ENCODE results near the gene SLC2A13. TPM values are rescaled to one million over a fixed set of nuclear protein-coding genes. Genes with fewer than 3 reads are reported as not detected.

Gene SLC2A13
- total RNA-seq, 1 experiment from 2014 or later = 1.7 TPM

DNA sequence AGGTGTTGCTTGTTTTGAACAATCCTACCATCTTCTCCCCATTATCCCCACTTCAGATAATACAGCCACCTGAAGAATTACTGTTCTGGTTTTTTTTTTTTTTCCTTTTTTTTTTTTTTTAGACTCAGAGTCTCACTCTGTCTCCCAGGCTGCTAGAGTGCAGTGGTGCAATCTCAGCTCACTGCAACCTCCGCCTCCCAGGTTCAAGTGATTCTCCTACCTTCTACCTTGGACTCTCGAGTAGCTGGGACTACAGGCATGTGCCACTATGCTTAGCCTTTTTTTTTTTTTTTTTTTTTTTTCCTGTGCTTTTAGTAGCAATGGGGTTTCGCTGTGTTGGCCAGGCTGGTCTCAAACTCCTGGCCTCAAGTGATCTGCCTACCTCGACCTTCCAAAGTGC lies 306.9 kb downstream of the SLC2A13 start:
- Mint-ChIP-seq H3K9me3 (ENCODE audit: unreplicated experiment) (no peaks in the 10 kb centered on the region), H3K4me1 (ENCODE audit: insufficient read depth, unreplicated experiment) (no peaks in the 10 kb centered on the region), H3K36me3 (ENCODE audit: insufficient read depth, unreplicated experiment) (no peaks in the 10 kb centered on the region), H3K27ac (ENCODE audit: low read depth, unreplicated experiment) (no peak overlapping the region), H3K27me3 (ENCODE audit: insufficient read depth, unreplicated experiment) (no peaks in the 10 kb centered on the region), H3K4me3 (ENCODE audit: unreplicated experiment) (no peak overlapping the region)
- TF ChIP-seq, protein P1, sequence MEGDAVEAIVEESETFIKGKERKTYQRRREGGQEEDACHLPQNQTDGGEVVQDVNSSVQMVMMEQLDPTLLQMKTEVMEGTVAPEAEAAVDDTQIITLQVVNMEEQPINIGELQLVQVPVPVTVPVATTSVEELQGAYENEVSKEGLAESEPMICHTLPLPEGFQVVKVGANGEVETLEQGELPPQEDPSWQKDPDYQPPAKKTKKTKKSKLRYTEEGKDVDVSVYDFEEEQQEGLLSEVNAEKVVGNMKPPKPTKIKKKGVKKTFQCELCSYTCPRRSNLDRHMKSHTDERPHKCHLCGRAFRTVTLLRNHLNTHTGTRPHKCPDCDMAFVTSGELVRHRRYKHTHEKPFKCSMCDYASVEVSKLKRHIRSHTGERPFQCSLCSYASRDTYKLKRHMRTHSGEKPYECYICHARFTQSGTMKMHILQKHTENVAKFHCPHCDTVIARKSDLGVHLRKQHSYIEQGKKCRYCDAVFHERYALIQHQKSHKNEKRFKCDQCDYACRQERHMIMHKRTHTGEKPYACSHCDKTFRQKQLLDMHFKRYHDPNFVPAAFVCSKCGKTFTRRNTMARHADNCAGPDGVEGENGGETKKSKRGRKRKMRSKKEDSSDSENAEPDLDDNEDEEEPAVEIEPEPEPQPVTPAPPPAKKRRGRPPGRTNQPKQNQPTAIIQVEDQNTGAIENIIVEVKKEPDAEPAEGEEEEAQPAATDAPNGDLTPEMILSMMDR (IDR thresholded peaks at IDR 0.05; ENCODE audit: unreplicated experiment) = no peak
- no TSS peak for BruUV-seq (replicated peaks)
- POLR2A ChIA-PET = no interaction called here
- CTCF ChIA-PET = interaction anchor here (1.0 to 1.3 kb wide), 2 partner anchors 33 to 192 kb away, joined by 3 to 4 read pairs; no protein-coding TSS in a partner anchor
- no peak for DNase-seq (ENCODE audit: unreplicated experiment)
- intact Hi-C loops (cut with micrococcal nuclease) = no loop called here

DNA sequence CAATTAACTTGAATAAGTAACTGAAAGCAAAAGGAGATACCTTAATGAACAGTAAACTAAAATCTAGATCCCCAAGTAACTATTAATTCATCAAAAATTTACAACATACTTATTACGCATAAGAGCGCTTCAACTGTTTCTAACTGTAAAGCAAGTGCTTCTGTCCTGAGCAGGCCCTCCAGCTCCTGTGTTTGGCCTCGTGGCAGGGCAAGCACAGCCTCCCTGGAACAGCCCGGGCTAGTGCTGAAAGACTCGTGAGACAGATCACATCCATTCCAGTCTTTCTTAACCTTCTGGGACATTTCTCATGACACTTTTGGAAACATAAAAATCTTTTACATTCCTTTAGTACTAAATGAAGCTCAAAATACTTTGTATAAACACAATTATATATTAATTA lies 307.5 kb downstream of the SLC2A13 start:
- H3K4me3 Mint-ChIP-seq (ENCODE audit: unreplicated experiment) = no peak overlapping the region
- no peaks in the 10 kb centered on the region for H3K4me1 Mint-ChIP-seq (ENCODE audit: insufficient read depth, unreplicated experiment)
- no peak for DNase-seq (ENCODE audit: unreplicated experiment)
- H3K27ac Mint-ChIP-seq (ENCODE audit: low read depth, unreplicated experiment) = no peak overlapping the region
- no peaks in the 10 kb centered on the region for H3K36me3 Mint-ChIP-seq (ENCODE audit: insufficient read depth, unreplicated experiment)
- TF ChIP-seq, protein P1 (IDR thresholded peaks at IDR 0.05; ENCODE audit: unreplicated experiment) = no peak
- CTCF ChIA-PET = no interaction called here
- no peaks in the 10 kb centered on the region for H3K9me3 Mint-ChIP-seq (ENCODE audit: unreplicated experiment)
- intact Hi-C loops (cut with micrococcal nuclease) = no loop called here
- BruUV-seq (replicated peaks) = no TSS peak
- H3K27me3 Mint-ChIP-seq (ENCODE audit: insufficient read depth, unreplicated experiment) = no peaks in the 10 kb centered on the region
- POLR2A ChIA-PET = no interaction called here

DNA sequence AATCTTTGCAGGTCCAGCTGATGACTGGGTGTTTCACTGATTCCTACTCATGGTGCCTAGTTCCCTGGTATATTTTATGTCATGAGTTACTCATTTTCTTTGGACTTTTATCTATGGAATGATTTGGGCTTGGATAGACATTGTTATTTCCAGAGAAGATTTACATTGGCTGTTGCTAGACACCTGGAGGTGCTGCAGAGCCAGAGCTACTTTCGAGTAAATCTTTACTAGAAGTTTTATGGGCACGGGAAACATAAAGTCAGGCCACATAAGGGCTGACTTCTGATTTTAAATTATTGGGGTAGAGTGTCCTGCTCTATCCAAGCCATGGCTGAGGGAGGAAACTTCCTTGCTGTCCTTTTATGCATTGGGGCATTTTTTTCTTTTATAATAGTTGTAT lies 310.4 kb downstream of the SLC2A13 start:
- Mint-ChIP-seq H3K27ac (ENCODE audit: low read depth, unreplicated experiment) (no peak overlapping the region), H3K27me3 (ENCODE audit: insufficient read depth, unreplicated experiment) (no peaks in the 10 kb centered on the region), H3K4me1 (ENCODE audit: insufficient read depth, unreplicated experiment) (no peaks in the 10 kb centered on the region), H3K9me3 (ENCODE audit: unreplicated experiment) (no peaks in the 10 kb centered on the region), H3K36me3 (ENCODE audit: insufficient read depth, unreplicated experiment) (no peaks in the 10 kb centered on the region), H3K4me3 (ENCODE audit: unreplicated experiment) (no peak overlapping the region)
- ChIA-PET CTCF (no interaction called here), POLR2A (no interaction called here)
- intact Hi-C loops (cut with micrococcal nuclease) = no loop called here
- BruUV-seq (replicated peaks) = no TSS peak
- DNase-seq (ENCODE audit: unreplicated experiment) = no peak
- TF ChIP-seq, protein P1 (IDR thresholded peaks at IDR 0.05; ENCODE audit: unreplicated experiment) = no peak

DNA sequence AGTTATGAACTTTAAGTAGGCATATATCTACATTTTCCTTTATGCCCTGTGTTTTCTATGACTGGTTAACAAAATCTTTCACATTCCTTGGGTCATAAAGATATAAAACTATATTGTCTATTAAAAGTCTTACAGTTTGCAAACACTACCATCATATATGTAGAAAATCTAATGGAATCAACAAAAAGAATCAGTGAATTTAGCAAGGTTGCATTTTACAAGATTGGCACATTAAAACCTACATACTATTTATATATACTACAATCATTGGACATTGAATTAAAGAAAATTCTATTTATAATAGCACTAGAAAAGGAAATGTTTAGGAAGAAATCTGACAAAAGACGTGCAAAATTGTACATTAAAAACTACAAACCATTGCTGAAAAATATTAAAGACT lies 312.9 kb downstream of the SLC2A13 start:
- TF ChIP-seq, protein P1 (IDR thresholded peaks at IDR 0.05; ENCODE audit: unreplicated experiment) = no peak
- BruUV-seq (replicated peaks) = no TSS peak
- H3K4me3 Mint-ChIP-seq (ENCODE audit: unreplicated experiment) = no peak overlapping the region
- H3K36me3 Mint-ChIP-seq (ENCODE audit: insufficient read depth, unreplicated experiment) = no peaks in the 10 kb centered on the region
- intact Hi-C loops (cut with micrococcal nuclease) = no loop called here
- POLR2A ChIA-PET = no interaction called here
- H3K27ac Mint-ChIP-seq (ENCODE audit: low read depth, unreplicated experiment) = no peak overlapping the region
- H3K4me1 Mint-ChIP-seq (ENCODE audit: insufficient read depth, unreplicated experiment) = no peaks in the 10 kb centered on the region
- CTCF ChIA-PET = no interaction called here
- no peak for DNase-seq (ENCODE audit: unreplicated experiment)
- no peaks in the 10 kb centered on the region for H3K27me3 Mint-ChIP-seq (ENCODE audit: insufficient read depth, unreplicated experiment)
- H3K9me3 Mint-ChIP-seq (ENCODE audit: unreplicated experiment) = no peaks in the 10 kb centered on the region

All from MCF 10A (cell line).